ENCODE results near the gene MUC15.
A peak's percentile ranks its signal among the peaks of the same experiment; 100 is the strongest.

The MUC15 gene

DNA sequence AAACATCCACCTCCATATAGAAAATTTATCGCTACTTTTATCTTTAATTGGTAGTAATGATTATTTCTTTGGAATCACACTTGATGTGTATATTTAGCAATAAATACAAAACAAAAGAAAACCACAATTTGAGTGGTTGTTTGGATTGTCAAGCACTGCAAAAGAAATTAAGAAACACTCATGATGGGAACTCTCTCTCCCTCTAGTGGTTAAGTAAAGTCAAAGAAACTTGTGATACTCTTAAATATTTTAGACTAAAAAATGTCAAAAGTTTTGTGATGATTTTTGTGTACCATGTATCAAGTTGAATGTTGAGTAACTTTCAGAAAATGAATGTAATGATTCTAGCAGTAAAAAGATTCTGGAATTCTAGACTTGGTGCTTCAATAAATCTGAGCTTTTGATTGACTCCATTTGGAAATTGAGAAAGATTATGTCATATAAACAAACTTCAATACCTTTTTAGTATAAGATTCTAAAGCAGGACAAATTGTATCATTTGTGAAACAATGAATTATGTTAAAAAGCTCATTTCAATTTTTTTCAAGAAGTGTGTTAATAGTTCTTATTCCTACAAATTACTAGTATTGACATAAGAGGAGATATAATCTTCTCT lies 20.8 kb downstream of the MUC15 start:
- ATAC-seq = no peak; the same call in 2 of the 3 replicates
- TF ChIP-seq, protein P1, sequence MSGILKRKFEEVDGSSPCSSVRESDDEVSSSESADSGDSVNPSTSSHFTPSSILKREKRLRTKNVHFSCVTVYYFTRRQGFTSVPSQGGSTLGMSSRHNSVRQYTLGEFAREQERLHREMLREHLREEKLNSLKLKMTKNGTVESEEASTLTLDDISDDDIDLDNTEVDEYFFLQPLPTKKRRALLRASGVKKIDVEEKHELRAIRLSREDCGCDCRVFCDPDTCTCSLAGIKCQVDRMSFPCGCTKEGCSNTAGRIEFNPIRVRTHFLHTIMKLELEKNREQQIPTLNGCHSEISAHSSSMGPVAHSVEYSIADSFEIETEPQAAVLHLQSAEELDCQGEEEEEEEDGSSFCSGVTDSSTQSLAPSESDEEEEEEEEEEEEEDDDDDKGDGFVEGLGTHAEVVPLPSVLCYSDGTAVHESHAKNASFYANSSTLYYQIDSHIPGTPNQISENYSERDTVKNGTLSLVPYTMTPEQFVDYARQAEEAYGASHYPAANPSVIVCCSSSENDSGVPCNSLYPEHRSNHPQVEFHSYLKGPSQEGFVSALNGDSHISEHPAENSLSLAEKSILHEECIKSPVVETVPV (CRISPR knock-in tag; IDR thresholded peaks at IDR 0.05) = no peak
- TF ChIP-seq PPARA (CRISPR knock-in tag; IDR thresholded peaks at IDR 0.05; ENCODE audit: borderline replicate concordance) (no peak), TOX (CRISPR knock-in tag; IDR thresholded peaks at IDR 0.05; ENCODE audit: borderline replicate concordance) (no peak)

GRCh38 chr11:26550022-26550421 lies 22.0 kb downstream of the MUC15 start:
- TF ChIP-seq BACH2 (CRISPR knock-in tag; IDR thresholded peaks at IDR 0.05; ENCODE audit: borderline replicate concordance) = no peak
- TF ChIP-seq RARB (CRISPR knock-in tag; IDR thresholded peaks at IDR 0.05) = no peak
- TF ChIP-seq, protein P1 (CRISPR knock-in tag; IDR thresholded peaks at IDR 0.05) = no peak
- TF ChIP-seq SNAI2 (CRISPR knock-in tag; IDR thresholded peaks at IDR 0.05) = no peak
- ATAC-seq = no peak

DNA sequence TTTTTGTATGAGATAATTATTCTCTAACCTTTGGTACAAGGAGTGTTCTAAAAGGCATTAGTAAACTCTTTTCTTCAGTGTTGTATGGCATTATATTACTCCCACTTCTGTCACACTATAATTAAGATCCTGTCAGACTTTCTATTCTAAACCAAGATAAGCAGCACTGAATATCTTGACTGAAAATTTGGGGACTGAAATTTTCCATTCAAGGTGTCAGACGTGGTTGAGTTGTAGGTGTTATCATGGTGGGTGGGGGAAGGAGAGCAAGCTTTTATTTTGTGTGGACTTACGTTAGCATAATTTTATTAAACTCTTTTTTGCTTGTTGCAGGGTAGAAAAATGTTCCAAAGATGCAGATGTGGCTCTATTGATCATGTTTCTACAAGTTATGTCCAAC lies 22.9 kb downstream of the MUC15 start:
- no peak for ATAC-seq
- TF ChIP-seq TCF4 (CRISPR knock-in tag; IDR thresholded peaks at IDR 0.05; ENCODE audit: borderline replicate concordance) = no peak
- no peak for TF ChIP-seq ZFP3 (CRISPR knock-in tag; IDR thresholded peaks at IDR 0.05)
- TF ChIP-seq ZNF8 (CRISPR knock-in tag; IDR thresholded peaks at IDR 0.05) = no peak
- TF ChIP-seq RARB (CRISPR knock-in tag; IDR thresholded peaks at IDR 0.05) = no peak
- no peak for TF ChIP-seq ARNTL (CRISPR knock-in tag; IDR thresholded peaks at IDR 0.05; ENCODE audit: borderline replicate concordance, low read depth)
- TF ChIP-seq PPARA (CRISPR knock-in tag; IDR thresholded peaks at IDR 0.05; ENCODE audit: borderline replicate concordance) = no peak

DNA sequence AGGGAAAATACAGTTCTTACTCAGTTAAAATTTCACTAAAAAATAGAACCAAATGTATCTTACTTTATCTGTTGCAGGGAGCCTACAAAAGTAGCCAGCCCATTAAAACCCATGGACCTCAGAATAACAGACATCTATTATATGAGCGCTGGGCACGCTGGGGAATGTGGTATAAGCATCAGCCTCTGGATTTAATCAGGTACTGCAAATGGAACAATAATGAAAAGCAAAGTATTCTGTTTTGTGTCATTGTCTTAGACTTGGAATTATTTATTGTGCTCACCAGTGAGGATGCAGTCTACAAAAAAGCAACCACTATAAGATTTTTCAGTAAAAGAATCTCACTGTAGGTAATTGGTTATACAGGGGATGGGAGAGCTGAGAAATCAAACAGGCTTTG lies 30.2 kb downstream of the MUC15 start:
- TF ChIP-seq ISL1 (CRISPR knock-in tag; IDR thresholded peaks at IDR 0.05) = peak; percentile 64
- peak; percentile 58; the same call in 1 of the 2 replicates for TF ChIP-seq TCF4 (CRISPR knock-in tag; IDR thresholded peaks at IDR 0.05; ENCODE audit: borderline replicate concordance)
- no peak for TF ChIP-seq TOX (CRISPR knock-in tag; IDR thresholded peaks at IDR 0.05; ENCODE audit: borderline replicate concordance)
- ATAC-seq = peak; percentile 59

DNA sequence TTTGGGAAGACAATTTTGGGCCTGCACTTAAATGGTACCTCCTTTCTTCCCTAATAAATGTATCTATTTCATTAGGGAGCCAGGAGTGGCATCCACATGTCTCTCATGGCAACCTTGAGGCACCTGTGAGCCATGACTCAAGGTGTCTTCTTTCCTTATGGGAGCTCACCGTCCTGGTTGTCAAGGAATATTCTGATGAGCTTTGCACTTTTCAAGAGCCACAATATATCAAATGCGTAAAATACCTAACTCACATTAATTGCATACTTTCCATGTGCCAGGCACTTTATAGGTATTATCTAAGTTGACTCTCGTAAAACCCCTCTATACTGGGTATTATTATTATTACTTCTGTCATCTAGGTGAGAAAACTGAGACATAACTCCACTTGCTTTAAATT lies 32.5 kb downstream of the MUC15 start:
- TF ChIP-seq CSDC2 (CRISPR knock-in tag; IDR thresholded peaks at IDR 0.05) = no peak
- TF ChIP-seq ARNTL (CRISPR knock-in tag; IDR thresholded peaks at IDR 0.05; ENCODE audit: borderline replicate concordance, low read depth) = no peak
- no peak for TF ChIP-seq ZNF8 (CRISPR knock-in tag; IDR thresholded peaks at IDR 0.05)
- TF ChIP-seq PPARA (CRISPR knock-in tag; IDR thresholded peaks at IDR 0.05; ENCODE audit: borderline replicate concordance) = no peak
- ATAC-seq = no peak

GRCh38 chr11:26537341-26537740 lies 34.7 kb downstream of the MUC15 start:
- no peak for ATAC-seq
- TF ChIP-seq, protein P2, sequence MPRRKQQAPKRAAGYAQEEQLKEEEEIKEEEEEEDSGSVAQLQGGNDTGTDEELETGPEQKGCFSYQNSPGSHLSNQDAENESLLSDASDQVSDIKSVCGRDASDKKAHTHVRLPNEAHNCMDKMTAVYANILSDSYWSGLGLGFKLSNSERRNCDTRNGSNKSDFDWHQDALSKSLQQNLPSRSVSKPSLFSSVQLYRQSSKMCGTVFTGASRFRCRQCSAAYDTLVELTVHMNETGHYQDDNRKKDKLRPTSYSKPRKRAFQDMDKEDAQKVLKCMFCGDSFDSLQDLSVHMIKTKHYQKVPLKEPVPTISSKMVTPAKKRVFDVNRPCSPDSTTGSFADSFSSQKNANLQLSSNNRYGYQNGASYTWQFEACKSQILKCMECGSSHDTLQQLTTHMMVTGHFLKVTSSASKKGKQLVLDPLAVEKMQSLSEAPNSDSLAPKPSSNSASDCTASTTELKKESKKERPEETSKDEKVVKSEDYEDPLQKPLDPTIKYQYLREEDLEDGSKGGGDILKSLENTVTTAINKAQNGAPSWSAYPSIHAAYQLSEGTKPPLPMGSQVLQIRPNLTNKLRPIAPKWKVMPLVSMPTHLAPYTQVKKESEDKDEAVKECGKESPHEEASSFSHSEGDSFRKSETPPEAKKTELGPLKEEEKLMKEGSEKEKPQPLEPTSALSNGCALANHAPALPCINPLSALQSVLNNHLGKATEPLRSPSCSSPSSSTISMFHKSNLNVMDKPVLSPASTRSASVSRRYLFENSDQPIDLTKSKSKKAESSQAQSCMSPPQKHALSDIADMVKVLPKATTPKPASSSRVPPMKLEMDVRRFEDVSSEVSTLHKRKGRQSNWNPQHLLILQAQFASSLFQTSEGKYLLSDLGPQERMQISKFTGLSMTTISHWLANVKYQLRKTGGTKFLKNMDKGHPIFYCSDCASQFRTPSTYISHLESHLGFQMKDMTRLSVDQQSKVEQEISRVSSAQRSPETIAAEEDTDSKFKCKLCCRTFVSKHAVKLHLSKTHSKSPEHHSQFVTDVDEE (CRISPR knock-in tag; IDR thresholded peaks at IDR 0.05) = no peak
- TF ChIP-seq, protein P1 (CRISPR knock-in tag; IDR thresholded peaks at IDR 0.05) = no peak
- TF ChIP-seq ZC3H10 (CRISPR knock-in tag; IDR thresholded peaks at IDR 0.05) = no peak
- no peak for TF ChIP-seq TCF4 (CRISPR knock-in tag; IDR thresholded peaks at IDR 0.05; ENCODE audit: borderline replicate concordance)
- TF ChIP-seq ISL1 (CRISPR knock-in tag; IDR thresholded peaks at IDR 0.05) = no peak
- TF ChIP-seq BACH2 (CRISPR knock-in tag; IDR thresholded peaks at IDR 0.05; ENCODE audit: borderline replicate concordance) = no peak
- no peak for TF ChIP-seq CSDC2 (CRISPR knock-in tag; IDR thresholded peaks at IDR 0.05)
- no peak for TF ChIP-seq PPARA (CRISPR knock-in tag; IDR thresholded peaks at IDR 0.05; ENCODE audit: borderline replicate concordance)
- TF ChIP-seq, protein P3, sequence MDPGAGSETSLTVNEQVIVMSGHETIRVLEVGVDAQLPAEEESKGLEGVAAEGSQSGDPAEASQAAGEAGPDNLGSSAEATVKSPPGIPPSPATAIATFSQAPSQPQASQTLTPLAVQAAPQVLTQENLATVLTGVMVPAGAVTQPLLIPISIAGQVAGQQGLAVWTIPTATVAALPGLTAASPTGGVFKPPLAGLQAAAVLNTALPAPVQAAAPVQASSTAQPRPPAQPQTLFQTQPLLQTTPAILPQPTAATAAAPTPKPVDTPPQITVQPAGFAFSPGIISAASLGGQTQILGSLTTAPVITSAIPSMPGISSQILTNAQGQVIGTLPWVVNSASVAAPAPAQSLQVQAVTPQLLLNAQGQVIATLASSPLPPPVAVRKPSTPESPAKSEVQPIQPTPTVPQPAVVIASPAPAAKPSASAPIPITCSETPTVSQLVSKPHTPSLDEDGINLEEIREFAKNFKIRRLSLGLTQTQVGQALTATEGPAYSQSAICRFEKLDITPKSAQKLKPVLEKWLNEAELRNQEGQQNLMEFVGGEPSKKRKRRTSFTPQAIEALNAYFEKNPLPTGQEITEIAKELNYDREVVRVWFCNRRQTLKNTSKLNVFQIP (CRISPR knock-in tag; IDR thresholded peaks at IDR 0.05; ENCODE audit: borderline replicate concordance, low read depth) = no peak
- no peak for TF ChIP-seq ZNF8 (CRISPR knock-in tag; IDR thresholded peaks at IDR 0.05)
- TF ChIP-seq ESRRG (CRISPR knock-in tag; IDR thresholded peaks at IDR 0.05) = no peak
- no peak for TF ChIP-seq ZFP3 (CRISPR knock-in tag; IDR thresholded peaks at IDR 0.05)
- TF ChIP-seq PATZ1 (CRISPR knock-in tag; IDR thresholded peaks at IDR 0.05; ENCODE audit: borderline replicate concordance) = no peak
- no peak for TF ChIP-seq OSR1 (CRISPR knock-in tag; IDR thresholded peaks at IDR 0.05)

Data from SK-N-SH treated with all-trans-retinoic acid at 6 μM for 48 hours (cell line).